IMR-90 (cell line): Measurements from ENCODE around the gene GTF2A2. TPM values are rescaled to one million over a fixed set of nuclear protein-coding genes. Genes with fewer than 3 reads are reported as not detected.

ENCODE experiments used
- ATAC-seq: fragments of 200-7000 bp; cut with Tn5 transposase; 2 replicates; pipeline ENCODE4 v1.9.1; 2020; ENCODE audit warnings: low read depth, mild to moderate bottlenecking, moderate library complexity
- BruUV-seq: library from RNA; stranded (reverse); fragments of 400-500 nt; replicated peaks from 2 replicates; lab custom pipeline; 2021; lab: Mats Ljungman, UMichigan
- CTCF ChIA-PET: fragments of 300-600 bp; formaldehyde crosslinking; extraction: SDS; loops from one replicate; lab custom pipeline; 2021; ENCODE audit warnings: antibody characterized with exemption; lab: Yijun Ruan, JAX
- POLR2A ChIA-PET: fragments of 300-600 bp; sonication (Branson Sonifier 250); formaldehyde crosslinking; loops from one replicate; lab custom pipeline; 2022; ENCODE audit warnings: antibody characterized with exemption; ENCODE audit not compliant: unreplicated experiment; lab: Charles Lee
- DNase-seq: peaks from one replicate; pipeline ENCODE4 v3.0.0; 2013
- H2AFZ ChIP-seq: replicated peaks from 2 replicates; pipeline ENCODE3; 2013; ENCODE audit warnings: low read length, mild to moderate bottlenecking; ENCODE audit not compliant: poor library complexity
- H2AK5ac ChIP-seq: 2 replicates; pipeline ENCODE4 v1.6.1; 2013; ENCODE audit warnings: low read depth, low read length, inconsistent platforms
- H2AK9ac ChIP-seq: replicated peaks from 2 replicates; pipeline ENCODE3; 2013; ENCODE audit warnings: mild to moderate bottlenecking, low read depth, low read length, moderate library complexity; ENCODE audit not compliant: poor library complexity
- H2BK120ac ChIP-seq: 2 replicates; pipeline ENCODE4 v1.6.1; 2013; ENCODE audit warnings: low read depth, low read length, inconsistent platforms
- H2BK15ac ChIP-seq: 3 replicates; pipeline ENCODE4 v1.6.1; 2013; ENCODE audit warnings: low read depth, low read length, inconsistent platforms
- H2BK20ac ChIP-seq: 2 replicates; pipeline ENCODE4 v1.6.1; 2013; ENCODE audit warnings: low read depth, mild to moderate bottlenecking, inconsistent platforms, low read length, moderate library complexity
- H2BK5ac ChIP-seq: 2 replicates; pipeline ENCODE4 v1.6.1; 2013; ENCODE audit warnings: mild to moderate bottlenecking, low read depth, low read length, inconsistent platforms; ENCODE audit not compliant: poor library complexity, severe bottlenecking
- H3K14ac ChIP-seq: replicated peaks from 2 replicates; pipeline ENCODE4 v1.6.1; 2013; ENCODE audit warnings: low read depth, low read length, inconsistent platforms
- H3K18ac ChIP-seq: 2 replicates; pipeline ENCODE4 v1.6.1; 2013; ENCODE audit warnings: low read depth, low read length, control low read depth
- H3K23ac ChIP-seq: 2 replicates; pipeline ENCODE4 v1.6.1; 2013; ENCODE audit warnings: low read depth, low read length, inconsistent platforms
- H3K27ac ChIP-seq: 2 replicates; pipeline ENCODE4 v1.5.1; 2013; ENCODE audit warnings: mild to moderate bottlenecking, control low read depth, low read length; ENCODE audit not compliant: insufficient read depth
- H3K27me3 ChIP-seq: 2 replicates; pipeline ENCODE4 v1.6.1; 2013; ENCODE audit warnings: low read length; ENCODE audit not compliant: control insufficient read depth, insufficient read depth
- H3K36me3 ChIP-seq: 2 replicates; pipeline ENCODE4 v1.6.1; 2013; ENCODE audit warnings: low read length, mixed read lengths; ENCODE audit not compliant: control insufficient read depth, insufficient read depth
- H3K4ac ChIP-seq: 2 replicates; pipeline ENCODE4 v1.6.1; 2013; ENCODE audit warnings: low read depth, low read length, inconsistent platforms
- H3K4me1 ChIP-seq: 2 replicates; pipeline ENCODE4 v1.6.1; 2013; ENCODE audit warnings: low read length, mixed read lengths; ENCODE audit not compliant: control insufficient read depth, insufficient read depth
- H3K4me2 ChIP-seq: 2 replicates; pipeline ENCODE4 v1.6.1; 2013; ENCODE audit warnings: low read depth, mild to moderate bottlenecking, control low read depth, low read length, moderate library complexity
- H3K4me3 ChIP-seq: 2 replicates; pipeline ENCODE4 v1.5.1; 2013; ENCODE audit warnings: low read depth, mild to moderate bottlenecking, control low read depth, low read length, moderate library complexity; ENCODE audit not compliant: insufficient read depth
- H3K56ac ChIP-seq: 2 replicates; pipeline ENCODE4 v1.6.1; 2013; ENCODE audit warnings: low read length, inconsistent platforms; ENCODE audit not compliant: insufficient read depth; ENCODE audit errors: extremely low read depth
- H3K79me1 ChIP-seq, 2 experiments: 2 replicates each; pipeline ENCODE4 v1.6.1; 2013; ENCODE audit warnings: low read length in 2 of 2, inconsistent platforms in 1 of 2, low read depth in 1 of 2
- H3K9ac ChIP-seq: 2 replicates; pipeline ENCODE4 v1.6.1; 2013; ENCODE audit warnings: low read depth, low read length, control low read depth
- H3K9me1 ChIP-seq: 2 replicates; pipeline ENCODE4 v1.6.1; 2013; ENCODE audit warnings: low read length, inconsistent platforms; ENCODE audit not compliant: insufficient read depth
- H3K9me3 ChIP-seq: 2 replicates; pipeline ENCODE4 v1.6.1; 2013; ENCODE audit warnings: low read length; ENCODE audit not compliant: control insufficient read depth, insufficient read depth
- H4K20me1 ChIP-seq: 2 replicates; pipeline ENCODE4 v1.6.1; 2013; ENCODE audit warnings: low read length, inconsistent platforms; ENCODE audit not compliant: insufficient read depth
- H4K5ac ChIP-seq: 2 replicates; pipeline ENCODE4 v1.6.1; 2013; ENCODE audit warnings: mild to moderate bottlenecking, low read depth, low read length, control low read depth
- H4K8ac ChIP-seq, 2 experiments: 2 replicates each; pipeline ENCODE4 v1.6.1; 2013; ENCODE audit warnings: low read depth in 2 of 2, low read length in 2 of 2, control low read depth in 1 of 2, inconsistent platforms in 1 of 2
- H4K91ac ChIP-seq: 2 replicates; pipeline ENCODE4 v1.6.1; 2013; ENCODE audit warnings: low read depth, low read length, inconsistent platforms; ENCODE audit not compliant: insufficient read depth
- NFE2L2 ChIP-seq: fragments of 150-350 bp; IDR thresholded peaks from 2 replicates; pipeline ENCODE4 v1.6.1; 2016; ENCODE audit warnings: low read depth, mild to moderate bottlenecking, low read length
- RAD21 ChIP-seq: IDR thresholded peaks from 2 replicates; pipeline ENCODE4 v1.6.1; 2012; ENCODE audit warnings: low read length, improper control_type of control experiment
- WGBS, 2 experiments: methylation state at CpG; one replicate each; pipeline versions ENCODE4 v1.1.5 to v1.1.7; 2013; ENCODE audit warnings: missing lambda C conversion rate in 2 of 2; ENCODE audit not compliant: insufficient read length in 1 of 2; ENCODE audit errors: extremely low coverage in 2 of 2; 5-methylcytosine and 5-hydroxymethylcytosine counted together
- dilution Hi-C: fragments of 300-500 bp; cut with HindIII; formaldehyde crosslinking; loops from one replicate; pipeline ENCODE4 v1.14.3; 2018; ENCODE audit warnings: low sequenced_read_pairs; ENCODE audit not compliant: unreplicated experiment
- in situ Hi-C: fragments of 300-500 bp; cut with MboI; formaldehyde crosslinking; loops from 3 replicates; pipeline ENCODE4 v1.14.3; 2019; ENCODE audit warnings: low sequenced_read_pairs, inconsistent platforms, mixed read lengths
- intact Hi-C: fragments of 100-400 bp; cut with micrococcal nuclease; formaldehyde crosslinking; loops from 2 replicates; pipeline ENCODE4 v1.10.0; 2022
- polyA plus RNA-seq, 3 experiments: library from polyadenylated mRNA; depleted of rRNA; stranded (reverse); fragments of >200 nt; gene quantifications; 2 replicates each; pipeline ENCODE4 v1.2.3, GENCODE V29; 2012; ENCODE audit warnings: low replicate concordance in 1 of 3
- total RNA-seq: library from RNA; depleted of rRNA; stranded (reverse); fragments of >200 nt; gene quantifications from 2 replicates; pipeline ENCODE4 v1.2.3, GENCODE V29; 2012
- TF ChIP-seq, protein P1 (sequence below): conservative IDR thresholded peaks from 2 replicates; pipeline ENCODE4 v1.5.1; 2012; ENCODE audit warnings: mild to moderate bottlenecking, low read depth, low read length, improper control_type of control experiment

GTF2A2 gene
- total and polyA plus RNA-seq, 2 of the 4 experiments (the other 2 are of a cell fraction): 10.2 to 29.9 TPM

DNA sequence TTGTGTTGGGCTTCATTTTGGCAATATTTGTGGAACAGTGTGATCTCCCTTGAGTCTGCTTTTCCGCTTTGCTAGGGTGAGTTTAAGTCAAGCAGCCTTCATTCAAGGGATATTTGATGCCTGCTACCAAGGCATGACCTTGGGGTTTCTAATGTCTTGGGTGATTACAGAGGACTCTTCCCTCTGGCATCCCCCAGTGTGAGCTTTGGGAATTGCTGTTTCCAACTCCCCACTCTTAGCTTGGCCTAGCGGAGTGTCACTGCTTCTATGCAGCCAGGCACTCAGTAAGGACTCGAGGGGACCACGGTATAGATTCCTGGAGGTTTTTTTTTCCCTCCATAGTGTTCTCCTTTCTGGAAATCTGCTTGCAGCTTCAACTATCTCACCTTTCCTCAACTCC, 24.6 kb downstream of the GTF2A2 start:
- ATAC-seq (peak; percentile 71), DNase-seq (no peak)
- TF ChIP-seq NFE2L2: no peak
- TF ChIP-seq, protein P1, sequence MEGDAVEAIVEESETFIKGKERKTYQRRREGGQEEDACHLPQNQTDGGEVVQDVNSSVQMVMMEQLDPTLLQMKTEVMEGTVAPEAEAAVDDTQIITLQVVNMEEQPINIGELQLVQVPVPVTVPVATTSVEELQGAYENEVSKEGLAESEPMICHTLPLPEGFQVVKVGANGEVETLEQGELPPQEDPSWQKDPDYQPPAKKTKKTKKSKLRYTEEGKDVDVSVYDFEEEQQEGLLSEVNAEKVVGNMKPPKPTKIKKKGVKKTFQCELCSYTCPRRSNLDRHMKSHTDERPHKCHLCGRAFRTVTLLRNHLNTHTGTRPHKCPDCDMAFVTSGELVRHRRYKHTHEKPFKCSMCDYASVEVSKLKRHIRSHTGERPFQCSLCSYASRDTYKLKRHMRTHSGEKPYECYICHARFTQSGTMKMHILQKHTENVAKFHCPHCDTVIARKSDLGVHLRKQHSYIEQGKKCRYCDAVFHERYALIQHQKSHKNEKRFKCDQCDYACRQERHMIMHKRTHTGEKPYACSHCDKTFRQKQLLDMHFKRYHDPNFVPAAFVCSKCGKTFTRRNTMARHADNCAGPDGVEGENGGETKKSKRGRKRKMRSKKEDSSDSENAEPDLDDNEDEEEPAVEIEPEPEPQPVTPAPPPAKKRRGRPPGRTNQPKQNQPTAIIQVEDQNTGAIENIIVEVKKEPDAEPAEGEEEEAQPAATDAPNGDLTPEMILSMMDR: 0 out of 2 replicates have a peak, but pooled peaks have one; percentile 27
- peak; percentile 9; the same call in 1 of the 2 replicates for TF ChIP-seq RAD21
- no peak overlapping the region for H4K91ac ChIP-seq
- no peak overlapping the region for H3K4ac ChIP-seq
- no peaks in the 10 kb centered on the region for H4K20me1 ChIP-seq
- no peak overlapping the region for H3K27ac ChIP-seq
- H3K9me1 ChIP-seq: no peaks in the 10 kb centered on the region
- BruUV-seq: no TSS peak
- H3K9ac ChIP-seq: no peak overlapping the region
- H3K14ac ChIP-seq: no peak overlapping the region
- H3K27me3 ChIP-seq: no peaks in the 10 kb centered on the region
- intact Hi-C loops: no loop called here
- H3K4me2 ChIP-seq: no peak overlapping the region
- ChIA-PET CTCF (interaction anchor here (0.8 to 1.3 kb wide), 4 partner anchors 9 to 100 kb away, joined by 3 to 4 read pairs (median 4); partner anchors contain the start of gene GCNT3), POLR2A (no interaction called here)
- in situ Hi-C loops: no loop called here
- dilution Hi-C loops: no loop called here
- H2AK9ac ChIP-seq: no peak overlapping the region
- H2BK15ac ChIP-seq: no peak overlapping the region
- no peak overlapping the region for H2AK5ac ChIP-seq
- H3K56ac ChIP-seq: no peak overlapping the region
- no peaks in the 10 kb centered on the region for H3K9me3 ChIP-seq
- H2AFZ ChIP-seq: no peak overlapping the region
- H4K5ac ChIP-seq: no peak overlapping the region
- H2BK120ac ChIP-seq: no peak overlapping the region
- H3K23ac ChIP-seq: no peak overlapping the region; the same call in 1 of the 2 replicates
- H3K36me3 ChIP-seq: peaks cover 4% of the 10 kb centered on the region; the same call in 1 of the 2 replicates
- no peaks in the 10 kb centered on the region for H3K79me1 ChIP-seq
- no peak overlapping the region for H3K4me3 ChIP-seq
- no peak overlapping the region for H2BK5ac ChIP-seq
- no peak overlapping the region for H2BK20ac ChIP-seq
- H3K18ac ChIP-seq: no peak overlapping the region
- no peak overlapping the region for H4K8ac ChIP-seq
- no peaks in the 10 kb centered on the region for H3K4me1 ChIP-seq
- WGBS, 2 experiments: no CpG with 5 or more reads among the region's 4 CpGs
